Medulla oblongata (tissue), 1 donor: ENCODE measurements around the gene KLRB1.
"Not testable (repeated sequence)": the region's sequence is repeated elsewhere in the genome, so short reads cannot be mapped to it uniquely, and the experiment has no call there.

Experiments used
- DNase-seq: peaks from one replicate; pipeline ENCODE4 v3.0.0-alpha.2; 2015; ENCODE audit errors: extremely low spot score

KLRB1 gene

GRCh38 chr12:9619411-9620179, 11.9 kb upstream of the KLRB1 start:
- DNase-seq: peak; percentile 21

- DNase-seq: not testable (repeated sequence)
Measured at GRCh38 chr12:9618906-9619305, 11.2 kb upstream of the KLRB1 start.

- DNase-seq: no peak
Measured at GRCh38 chr12:9617124-9617523, 9.4 kb upstream of the KLRB1 start.

GRCh38 chr12:9615420-9616136, 7.9 kb upstream of the KLRB1 start:
- DNase-seq: peak; percentile 44

- not testable (repeated sequence) for DNase-seq
Measured at GRCh38 chr12:9610606-9611005, 2.9 kb upstream of the KLRB1 start.

GRCh38 chr12:9606736-9607372, 862 bp downstream of the KLRB1 start:
- no peak for DNase-seq

GRCh38 chr12:9606247-9606646, 1.5 kb downstream of the KLRB1 start:
- DNase-seq: no peak

GRCh38 chr12:9605483-9605882, 2.2 kb downstream of the KLRB1 start:
- no peak for DNase-seq

- DNase-seq: no peak
Measured at GRCh38 chr12:9604287-9604686, 3.4 kb downstream of the KLRB1 start.

- DNase-seq: not testable (repeated sequence)
Measured at GRCh38 chr12:9600426-9600825, 7.3 kb downstream of the KLRB1 start.

GRCh38 chr12:9598363-9598762, 9.4 kb downstream of the KLRB1 start:
- no peak for DNase-seq

- no peak for DNase-seq
Measured at GRCh38 chr12:9597365-9597764, 10.4 kb downstream of the KLRB1 start.

GRCh38 chr12:9590441-9590840, 17.3 kb downstream of the KLRB1 start:
- peak; percentile 0 for DNase-seq

GRCh38 chr12:9588749-9589148, 19.0 kb downstream of the KLRB1 start:
- DNase-seq: peak; percentile 1

GRCh38 chr12:9587987-9588600, 19.6 kb downstream of the KLRB1 start:
- DNase-seq: peak; percentile 1

- DNase-seq: not testable (repeated sequence)
Measured at GRCh38 chr12:9577729-9578128, 30.0 kb downstream of the KLRB1 start.

- DNase-seq: not testable (repeated sequence)
Measured at GRCh38 chr12:9567151-9567550, 40.6 kb downstream of the KLRB1 start.

GRCh38 chr12:9566113-9566512, 41.6 kb downstream of the KLRB1 start:
- DNase-seq: not testable (repeated sequence)

- DNase-seq: not testable (repeated sequence)
Measured at GRCh38 chr12:9564418-9564817, 43.3 kb downstream of the KLRB1 start.

GRCh38 chr12:9562841-9563453, 44.8 kb downstream of the KLRB1 start:
- not testable (repeated sequence) for DNase-seq

GRCh38 chr12:9545489-9545888, 62.2 kb downstream of the KLRB1 start:
- DNase-seq: not testable (repeated sequence)
